ENCODE data around the gene CECR2.
A peak's percentile ranks its signal among the peaks of the same experiment; 100 is the strongest.

CECR2 gene

GRCh38 chr22:17472932-17473331, 103.7 kb downstream of the CECR2 start:
- DNase-seq (ENCODE audit: low read depth): no peak
- no peak overlapping the region for H3K4me3 ChIP-seq (ENCODE audit: control insufficient read depth, low read depth, low read length)
- TF ChIP-seq CTCF (conservative IDR thresholded peaks at IDR 0.05; ENCODE audit: control insufficient read depth, insufficient read depth, low read depth, low read length): no peak

GRCh38 chr22:17475318-17476230, 106.3 kb downstream of the CECR2 start:
- no peak overlapping the region for H3K4me3 ChIP-seq (ENCODE audit: control insufficient read depth, low read depth, low read length)
- no peak for TF ChIP-seq CTCF (conservative IDR thresholded peaks at IDR 0.05; ENCODE audit: control insufficient read depth, insufficient read depth, low read depth, low read length)

DNA sequence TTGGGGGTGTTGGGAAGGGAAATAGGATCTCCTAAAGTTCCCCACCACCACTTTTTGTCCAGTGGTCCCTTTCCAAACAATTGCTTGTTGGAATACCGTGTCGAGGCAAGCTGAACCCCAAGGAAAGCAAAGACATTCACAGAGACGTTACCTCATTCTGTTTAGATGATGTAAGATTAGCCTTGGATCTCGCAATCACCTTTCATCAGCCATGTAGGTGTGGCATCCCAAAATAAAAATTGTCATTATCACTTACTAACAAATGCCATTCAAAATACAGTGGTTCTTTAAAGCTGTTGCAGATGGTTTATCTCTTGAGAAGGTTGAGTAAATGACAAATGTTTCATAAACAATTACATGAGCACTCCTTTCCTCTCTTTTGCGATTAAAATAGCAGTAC, 107.6 kb downstream of the CECR2 start:
- no peak for TF ChIP-seq CTCF (conservative IDR thresholded peaks at IDR 0.05; ENCODE audit: control insufficient read depth, insufficient read depth, low read depth, low read length)
- peak; percentile 8 for DNase-seq (ENCODE audit: low read depth)
- H3K4me3 ChIP-seq (ENCODE audit: control insufficient read depth, low read depth, low read length): no peak overlapping the region

More at GRCh38 chr22:17475318-17476230, 106.3 kb downstream of the CECR2 start:
- DNase-seq (ENCODE audit: low read depth): no peak

GRCh38 chr22:17477391-17477833, 108.2 kb downstream of the CECR2 start:
- TF ChIP-seq CTCF (conservative IDR thresholded peaks at IDR 0.05; ENCODE audit: control insufficient read depth, insufficient read depth, low read depth, low read length): no peak
- H3K4me3 ChIP-seq (ENCODE audit: control insufficient read depth, low read depth, low read length): no peak overlapping the region
- DNase-seq (ENCODE audit: low read depth): peak; percentile 34

DNA sequence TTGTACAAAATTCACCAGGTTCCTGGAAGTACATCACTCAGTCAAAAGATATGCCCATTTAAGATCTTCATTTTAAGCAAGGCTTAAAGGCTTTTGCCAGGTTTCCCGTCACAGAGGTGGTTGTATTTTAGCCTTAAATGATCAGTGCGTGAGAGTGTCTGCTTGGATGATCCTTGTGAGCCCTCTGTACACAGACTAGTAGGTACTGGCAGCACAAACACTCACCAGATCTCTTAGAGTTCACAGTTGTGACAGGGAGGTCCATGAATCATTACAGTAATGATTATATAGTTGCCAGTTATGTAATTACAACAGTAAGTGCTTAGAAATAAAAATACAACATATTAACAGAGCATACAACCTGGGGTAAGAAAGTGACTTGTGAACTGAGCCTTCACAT, 109.9 kb downstream of the CECR2 start:
- TF ChIP-seq CTCF (conservative IDR thresholded peaks at IDR 0.05; ENCODE audit: control insufficient read depth, insufficient read depth, low read depth, low read length): no peak
- no peak for DNase-seq (ENCODE audit: low read depth)
- no peak overlapping the region for H3K4me3 ChIP-seq (ENCODE audit: control insufficient read depth, low read depth, low read length)

DNA sequence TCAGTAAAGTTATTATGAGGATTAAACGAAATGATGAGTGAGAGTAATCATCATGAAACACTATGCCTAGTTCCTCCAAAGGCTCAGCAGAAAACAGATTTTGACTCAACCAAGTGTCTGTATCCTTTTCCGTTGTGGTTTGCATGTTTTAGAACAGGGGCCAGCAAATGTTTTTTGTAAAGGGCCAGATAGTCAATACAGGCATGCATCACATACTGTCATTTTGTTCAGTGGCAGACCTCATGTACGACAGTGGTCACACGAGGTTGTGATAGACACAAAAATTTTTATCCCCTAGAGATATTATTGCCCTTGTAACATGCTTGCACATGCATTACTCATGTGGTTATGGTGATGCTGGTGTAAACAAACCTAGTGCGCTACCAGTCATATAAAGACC, 112.2 kb downstream of the CECR2 start:
- DNase-seq (ENCODE audit: low read depth): no peak
- no peak for TF ChIP-seq CTCF (conservative IDR thresholded peaks at IDR 0.05; ENCODE audit: control insufficient read depth, insufficient read depth, low read depth, low read length)
- no peak overlapping the region for H3K4me3 ChIP-seq (ENCODE audit: control insufficient read depth, low read depth, low read length)

All from fibroblast of mammary gland (primary cell).